ENCODE measurements around the gene ELMO1. TPM values are rescaled to one million over a fixed set of nuclear protein-coding genes. Genes with fewer than 3 reads are reported as not detected.

Gene ELMO1
- total RNA-seq, 1 experiment from 2014 or later = 7.8 TPM

DNA sequence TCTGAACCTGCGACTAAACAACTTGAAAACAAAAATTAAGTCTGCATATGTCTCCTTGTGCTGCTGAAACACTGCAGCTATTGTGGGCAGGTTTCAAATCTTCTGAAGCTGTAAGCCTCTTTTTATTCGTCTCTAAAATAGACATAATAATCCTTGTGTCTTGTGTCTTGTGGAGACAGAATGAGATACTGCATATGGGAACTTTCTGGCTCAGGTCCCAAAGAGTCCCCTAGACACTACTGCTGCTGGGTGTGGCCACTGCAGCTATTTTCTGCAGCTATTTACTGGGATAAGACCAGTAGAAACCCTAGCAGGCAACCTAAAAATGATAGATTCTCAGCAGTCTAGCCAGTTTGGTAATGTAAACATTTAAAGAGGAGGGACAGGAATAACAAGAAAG lies 252.0 kb downstream of the ELMO1 start:
- H3K27me3 Mint-ChIP-seq (ENCODE audit: low read depth) = no peaks in the 10 kb centered on the region
- H3K23ac ChIP-seq (ENCODE audit: insufficient read length, low read depth, low read length) = no peak overlapping the region

More for the DNA sequence above, 252.0 kb downstream of the ELMO1 start:
- H3K9ac ChIP-seq (ENCODE audit: extremely low read depth, insufficient read length, low read length) = no peak overlapping the region
- Mint-ChIP-seq H3K4me1 (peaks cover 2 to 3% of the 10 kb centered on the region in 2 experiments; a peak in 2 of 4 replicates), H3K9me3 (no peaks in the 10 kb centered on the region), H3K4me3 (no peak overlapping the region), H3K27ac (no peak overlapping the region), H3K36me3 (ENCODE audit: insufficient read depth in 1 of 3, low read depth in 3 of 3) (no peaks in the 10 kb centered on the region)
- no peak overlapping the region for H4K91ac ChIP-seq (ENCODE audit: insufficient read length, low read depth, low read length)
- H3K4me1 ChIP-seq (ENCODE audit: insufficient read depth, low read length) = no peaks in the 10 kb centered on the region
- TF ChIP-seq, protein P1, sequence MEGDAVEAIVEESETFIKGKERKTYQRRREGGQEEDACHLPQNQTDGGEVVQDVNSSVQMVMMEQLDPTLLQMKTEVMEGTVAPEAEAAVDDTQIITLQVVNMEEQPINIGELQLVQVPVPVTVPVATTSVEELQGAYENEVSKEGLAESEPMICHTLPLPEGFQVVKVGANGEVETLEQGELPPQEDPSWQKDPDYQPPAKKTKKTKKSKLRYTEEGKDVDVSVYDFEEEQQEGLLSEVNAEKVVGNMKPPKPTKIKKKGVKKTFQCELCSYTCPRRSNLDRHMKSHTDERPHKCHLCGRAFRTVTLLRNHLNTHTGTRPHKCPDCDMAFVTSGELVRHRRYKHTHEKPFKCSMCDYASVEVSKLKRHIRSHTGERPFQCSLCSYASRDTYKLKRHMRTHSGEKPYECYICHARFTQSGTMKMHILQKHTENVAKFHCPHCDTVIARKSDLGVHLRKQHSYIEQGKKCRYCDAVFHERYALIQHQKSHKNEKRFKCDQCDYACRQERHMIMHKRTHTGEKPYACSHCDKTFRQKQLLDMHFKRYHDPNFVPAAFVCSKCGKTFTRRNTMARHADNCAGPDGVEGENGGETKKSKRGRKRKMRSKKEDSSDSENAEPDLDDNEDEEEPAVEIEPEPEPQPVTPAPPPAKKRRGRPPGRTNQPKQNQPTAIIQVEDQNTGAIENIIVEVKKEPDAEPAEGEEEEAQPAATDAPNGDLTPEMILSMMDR (conservative IDR thresholded peaks at IDR 0.05) = no peak
- WGBS (ENCODE audit: extremely low coverage, insufficient read length, low lambda C conversion rate) = no CpG with 5 or more reads among the region's 2 CpGs
- no peaks in the 10 kb centered on the region for H3K79me2 ChIP-seq (ENCODE audit: insufficient read depth, low read length)
- no peaks in the 10 kb centered on the region for H3K79me1 ChIP-seq (ENCODE audit: insufficient read depth, low read depth, low read length, poor library complexity, severe bottlenecking)
- no peak overlapping the region for H2AFZ ChIP-seq (ENCODE audit: low read length)
- H2BK5ac ChIP-seq (ENCODE audit: insufficient read length, low read length) = no peak overlapping the region
- no peak overlapping the region for H3T11ph ChIP-seq (ENCODE audit: low read length)
- H2BK120ac ChIP-seq (ENCODE audit: low read depth, low read length, poor library complexity, severe bottlenecking) = no peak overlapping the region
- no peak overlapping the region for H4K8ac ChIP-seq (replicated peaks; ENCODE audit: insufficient read length, low read depth, low read length)
- H3K23me2 ChIP-seq (ENCODE audit: insufficient read length, low read depth, low read length, poor library complexity, severe bottlenecking) = no peaks in the 10 kb centered on the region
- no peaks in the 10 kb centered on the region for H3K27me3 ChIP-seq (ENCODE audit: insufficient read depth, low read length)
- H3K4ac ChIP-seq (ENCODE audit: low read depth, low read length) = no peak overlapping the region
- no peak overlapping the region for H4K5ac ChIP-seq (ENCODE audit: insufficient read length, low read depth, low read length)
- H3K9me3 ChIP-seq (ENCODE audit: control insufficient read depth, low read depth, low read length) = no peaks in the 10 kb centered on the region
- no peak overlapping the region for H3K14ac ChIP-seq (ENCODE audit: insufficient read depth, low read length)
- H4K20me1 ChIP-seq (ENCODE audit: control insufficient read depth, insufficient read depth, insufficient read length) = no peaks in the 10 kb centered on the region
- H3K27ac ChIP-seq (ENCODE audit: insufficient read length, low read depth, low read length) = no peak overlapping the region
- no peak overlapping the region for H3K4me2 ChIP-seq (ENCODE audit: insufficient read depth, insufficient read length, low read length)
- no peak overlapping the region for H2AK5ac ChIP-seq (ENCODE audit: insufficient read length, low read length)
- H3K56ac ChIP-seq (ENCODE audit: insufficient read length, low read depth, low read length) = no peak overlapping the region
- no peak overlapping the region for H3K18ac ChIP-seq (ENCODE audit: insufficient read length, low read depth, low read length)
- no peak overlapping the region for H2BK12ac ChIP-seq (ENCODE audit: insufficient read length, low read depth, low read length)
- H2BK15ac ChIP-seq (ENCODE audit: low read depth, low read length) = no peak overlapping the region
- DNase-seq = no peak
- H2BK20ac ChIP-seq (ENCODE audit: low read depth, low read length, poor library complexity, severe bottlenecking) = no peak overlapping the region
